Panc1 (cell line): ENCODE results near the gene GP9.

Experiments
- POLR2AphosphoS5 ChIP-seq: IDR thresholded peaks from 2 replicates; pipeline ENCODE4 v1.6.1; 2012; ENCODE audit warnings: mild to moderate bottlenecking, low read depth, low read length, moderate library complexity
- TCF7L2 ChIP-seq: IDR thresholded peaks from 2 replicates; pipeline ENCODE4 v1.6.1; 2011; ENCODE audit warnings: mild to moderate bottlenecking, low read depth, low read length, inconsistent platforms
- TF ChIP-seq, protein P1 (sequence below): fragments of 450-650 bp; IDR thresholded peaks from 2 replicates; pipeline ENCODE4 v1.5.1; 2017; ENCODE audit warnings: mild to moderate bottlenecking
- TF ChIP-seq, protein P2 (sequence below), 2 experiments: IDR thresholded peaks; 2 replicates each; pipeline ENCODE4 v1.6.1; 2011 to 2012; ENCODE audit warnings: low read depth in 2 of 2, control low read depth in 1 of 2, low read length in 1 of 2, mild to moderate bottlenecking in 1 of 2, moderate library complexity in 1 of 2; ENCODE audit not compliant: insufficient read depth in 1 of 2

DNA sequence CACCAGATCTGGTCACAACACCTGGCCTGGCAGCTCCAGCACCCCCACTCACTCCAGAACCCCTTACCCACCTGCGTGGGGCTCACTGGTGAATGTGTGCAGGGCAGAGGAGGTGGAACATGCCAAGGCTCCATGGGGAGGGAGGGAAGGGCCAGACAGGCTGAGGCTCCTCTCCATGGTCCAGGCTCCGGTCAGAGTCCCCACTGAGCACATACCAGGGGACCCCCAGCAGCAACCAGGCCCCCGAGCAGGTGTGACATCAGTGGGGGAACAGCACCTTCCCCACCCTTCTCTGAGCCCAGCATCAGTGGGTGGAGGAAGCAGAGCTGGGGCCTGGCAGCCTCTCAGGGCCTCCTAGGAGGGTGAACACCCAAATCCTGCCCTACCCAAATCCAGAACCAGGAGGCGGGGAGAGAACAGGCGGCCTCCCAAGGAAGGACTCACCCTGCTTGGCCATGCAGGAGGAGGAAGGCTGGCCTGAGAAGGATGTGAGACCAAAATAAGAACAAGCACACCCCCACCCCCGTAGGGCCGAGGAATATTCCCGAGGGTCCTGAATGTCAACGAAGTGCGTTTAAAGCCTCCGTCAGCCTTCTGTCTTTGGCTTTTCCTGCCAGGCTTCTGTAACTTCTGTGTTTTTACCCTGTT, 1.1 kb upstream of the GP9 start:
- TF ChIP-seq, protein P1, sequence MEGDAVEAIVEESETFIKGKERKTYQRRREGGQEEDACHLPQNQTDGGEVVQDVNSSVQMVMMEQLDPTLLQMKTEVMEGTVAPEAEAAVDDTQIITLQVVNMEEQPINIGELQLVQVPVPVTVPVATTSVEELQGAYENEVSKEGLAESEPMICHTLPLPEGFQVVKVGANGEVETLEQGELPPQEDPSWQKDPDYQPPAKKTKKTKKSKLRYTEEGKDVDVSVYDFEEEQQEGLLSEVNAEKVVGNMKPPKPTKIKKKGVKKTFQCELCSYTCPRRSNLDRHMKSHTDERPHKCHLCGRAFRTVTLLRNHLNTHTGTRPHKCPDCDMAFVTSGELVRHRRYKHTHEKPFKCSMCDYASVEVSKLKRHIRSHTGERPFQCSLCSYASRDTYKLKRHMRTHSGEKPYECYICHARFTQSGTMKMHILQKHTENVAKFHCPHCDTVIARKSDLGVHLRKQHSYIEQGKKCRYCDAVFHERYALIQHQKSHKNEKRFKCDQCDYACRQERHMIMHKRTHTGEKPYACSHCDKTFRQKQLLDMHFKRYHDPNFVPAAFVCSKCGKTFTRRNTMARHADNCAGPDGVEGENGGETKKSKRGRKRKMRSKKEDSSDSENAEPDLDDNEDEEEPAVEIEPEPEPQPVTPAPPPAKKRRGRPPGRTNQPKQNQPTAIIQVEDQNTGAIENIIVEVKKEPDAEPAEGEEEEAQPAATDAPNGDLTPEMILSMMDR, result no peak
- no peak for TF ChIP-seq TCF7L2
- TF ChIP-seq, protein P2, sequence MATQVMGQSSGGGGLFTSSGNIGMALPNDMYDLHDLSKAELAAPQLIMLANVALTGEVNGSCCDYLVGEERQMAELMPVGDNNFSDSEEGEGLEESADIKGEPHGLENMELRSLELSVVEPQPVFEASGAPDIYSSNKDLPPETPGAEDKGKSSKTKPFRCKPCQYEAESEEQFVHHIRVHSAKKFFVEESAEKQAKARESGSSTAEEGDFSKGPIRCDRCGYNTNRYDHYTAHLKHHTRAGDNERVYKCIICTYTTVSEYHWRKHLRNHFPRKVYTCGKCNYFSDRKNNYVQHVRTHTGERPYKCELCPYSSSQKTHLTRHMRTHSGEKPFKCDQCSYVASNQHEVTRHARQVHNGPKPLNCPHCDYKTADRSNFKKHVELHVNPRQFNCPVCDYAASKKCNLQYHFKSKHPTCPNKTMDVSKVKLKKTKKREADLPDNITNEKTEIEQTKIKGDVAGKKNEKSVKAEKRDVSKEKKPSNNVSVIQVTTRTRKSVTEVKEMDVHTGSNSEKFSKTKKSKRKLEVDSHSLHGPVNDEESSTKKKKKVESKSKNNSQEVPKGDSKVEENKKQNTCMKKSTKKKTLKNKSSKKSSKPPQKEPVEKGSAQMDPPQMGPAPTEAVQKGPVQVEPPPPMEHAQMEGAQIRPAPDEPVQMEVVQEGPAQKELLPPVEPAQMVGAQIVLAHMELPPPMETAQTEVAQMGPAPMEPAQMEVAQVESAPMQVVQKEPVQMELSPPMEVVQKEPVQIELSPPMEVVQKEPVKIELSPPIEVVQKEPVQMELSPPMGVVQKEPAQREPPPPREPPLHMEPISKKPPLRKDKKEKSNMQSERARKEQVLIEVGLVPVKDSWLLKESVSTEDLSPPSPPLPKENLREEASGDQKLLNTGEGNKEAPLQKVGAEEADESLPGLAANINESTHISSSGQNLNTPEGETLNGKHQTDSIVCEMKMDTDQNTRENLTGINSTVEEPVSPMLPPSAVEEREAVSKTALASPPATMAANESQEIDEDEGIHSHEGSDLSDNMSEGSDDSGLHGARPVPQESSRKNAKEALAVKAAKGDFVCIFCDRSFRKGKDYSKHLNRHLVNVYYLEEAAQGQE (IDR thresholded peaks at IDR 0.05; ENCODE audit: insufficient read depth in 1 of 2, low read depth in 2 of 2, low read length in 1 of 2), result no peak
- no peak for TF ChIP-seq POLR2AphosphoS5
